IPS-18c (cell line): ENCODE results near the gene FAM53B.

Experiments
- H3K4me3 ChIP-seq: 2 replicates; pipeline ENCODE4 v1.7.0; 2013; ENCODE audit warnings: low read depth, mild to moderate bottlenecking, low read length, moderate library complexity; ENCODE audit not compliant: insufficient read depth
- H3K9me3 ChIP-seq: one replicate; pipeline ENCODE4 v1.6.1; 2013; ENCODE audit warnings: mild to moderate bottlenecking, low read length, moderate library complexity; ENCODE audit not compliant: control insufficient read depth, insufficient read depth

Gene FAM53B

GRCh38 chr10:124733571-124734245 is 10.5 kb downstream of the FAM53B start:
- H3K4me3 ChIP-seq: no peak overlapping the region
- no peaks in the 10 kb centered on the region for H3K9me3 ChIP-seq

GRCh38 chr10:124732931-124733570 is 11.1 kb downstream of the FAM53B start:
- H3K9me3 ChIP-seq: no peaks in the 10 kb centered on the region
- H3K4me3 ChIP-seq: no peak overlapping the region

- Histone ChIP-seq H3K4me3 (no peak overlapping the region), H3K9me3 (no peaks in the 10 kb centered on the region)
Measured at GRCh38 chr10:124731551-124731950, 12.6 kb downstream of the FAM53B start.

GRCh38 chr10:124730790-124731189 is 13.4 kb downstream of the FAM53B start:
- no peaks in the 10 kb centered on the region for H3K9me3 ChIP-seq
- H3K4me3 ChIP-seq: no peak overlapping the region

DNA sequence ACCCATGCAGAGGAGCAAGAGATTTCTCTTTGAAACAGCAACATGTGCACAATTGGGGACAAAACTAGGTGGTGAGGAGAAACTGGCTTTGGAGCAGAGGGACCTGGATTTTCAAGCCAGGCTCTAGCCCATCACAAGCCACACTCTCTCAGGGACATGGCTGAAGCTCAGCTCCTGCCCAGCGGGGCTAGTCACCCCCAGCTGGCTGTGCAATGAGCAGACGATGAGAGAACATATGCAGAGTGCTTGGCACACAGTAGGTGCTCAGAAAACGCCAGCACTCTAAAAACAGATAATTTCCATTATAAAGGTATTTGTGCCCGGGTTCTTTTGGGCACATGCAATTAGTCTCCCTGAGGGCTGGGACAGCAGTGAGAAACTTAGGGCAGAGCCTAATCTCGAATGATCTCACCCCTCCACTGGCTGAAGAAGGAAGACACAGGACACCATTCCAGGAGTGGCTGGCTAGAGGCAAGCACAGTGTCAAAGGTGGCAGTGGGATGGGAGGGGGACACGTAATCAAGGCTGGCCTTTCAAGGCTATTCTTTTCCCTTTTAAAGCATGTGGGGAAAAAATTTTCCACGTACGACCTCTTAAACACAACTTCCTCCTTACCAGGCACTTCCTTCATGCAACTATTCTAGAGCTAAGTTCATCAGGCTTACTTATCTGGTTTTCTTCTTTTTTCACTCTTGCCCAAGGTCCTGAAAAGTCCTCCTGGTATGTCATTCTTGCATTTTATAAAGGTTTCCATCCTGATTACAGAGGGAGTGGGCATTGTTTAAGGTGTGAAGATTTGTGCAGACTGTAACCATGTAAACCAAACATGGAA is 15.1 kb downstream of the FAM53B start:
- no peaks in the 10 kb centered on the region for H3K9me3 ChIP-seq

GRCh38 chr10:124728071-124728829 is 15.9 kb downstream of the FAM53B start:
- H3K9me3 ChIP-seq: no peaks in the 10 kb centered on the region
- H3K4me3 ChIP-seq: no peak overlapping the region

More for the DNA sequence above, 15.1 kb downstream of the FAM53B start:
- H3K4me3 ChIP-seq: no peak overlapping the region

GRCh38 chr10:124727361-124727960 is 16.7 kb downstream of the FAM53B start:
- H3K9me3 ChIP-seq: no peaks in the 10 kb centered on the region
- H3K4me3 ChIP-seq: no peak overlapping the region

DNA sequence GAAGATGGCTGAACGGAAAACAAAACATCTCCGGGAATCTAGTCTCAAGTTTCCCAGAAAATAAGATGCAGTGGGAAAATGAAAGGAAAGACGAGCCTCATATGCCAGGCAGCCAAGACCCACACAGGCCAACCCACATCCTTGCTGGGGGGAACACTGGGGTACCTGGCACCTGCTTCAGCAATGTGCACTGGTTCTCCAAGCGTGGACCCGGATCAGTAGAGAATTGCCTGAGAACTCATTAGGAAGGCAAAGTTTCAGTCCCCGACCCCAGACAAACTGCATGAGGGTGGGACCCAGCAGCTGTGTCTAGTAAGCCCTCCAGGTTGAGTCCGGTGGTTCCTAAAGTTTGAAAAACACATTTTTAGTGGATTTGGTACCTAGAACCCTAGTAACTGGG is 18.4 kb downstream of the FAM53B start:
- H3K9me3 ChIP-seq: no peaks in the 10 kb centered on the region

GRCh38 chr10:124725171-124725631 is 19.0 kb downstream of the FAM53B start:
- Histone ChIP-seq H3K9me3 (no peaks in the 10 kb centered on the region), H3K4me3 (no peak overlapping the region)

More for the DNA sequence above, 18.4 kb downstream of the FAM53B start:
- no peak overlapping the region for H3K4me3 ChIP-seq

DNA sequence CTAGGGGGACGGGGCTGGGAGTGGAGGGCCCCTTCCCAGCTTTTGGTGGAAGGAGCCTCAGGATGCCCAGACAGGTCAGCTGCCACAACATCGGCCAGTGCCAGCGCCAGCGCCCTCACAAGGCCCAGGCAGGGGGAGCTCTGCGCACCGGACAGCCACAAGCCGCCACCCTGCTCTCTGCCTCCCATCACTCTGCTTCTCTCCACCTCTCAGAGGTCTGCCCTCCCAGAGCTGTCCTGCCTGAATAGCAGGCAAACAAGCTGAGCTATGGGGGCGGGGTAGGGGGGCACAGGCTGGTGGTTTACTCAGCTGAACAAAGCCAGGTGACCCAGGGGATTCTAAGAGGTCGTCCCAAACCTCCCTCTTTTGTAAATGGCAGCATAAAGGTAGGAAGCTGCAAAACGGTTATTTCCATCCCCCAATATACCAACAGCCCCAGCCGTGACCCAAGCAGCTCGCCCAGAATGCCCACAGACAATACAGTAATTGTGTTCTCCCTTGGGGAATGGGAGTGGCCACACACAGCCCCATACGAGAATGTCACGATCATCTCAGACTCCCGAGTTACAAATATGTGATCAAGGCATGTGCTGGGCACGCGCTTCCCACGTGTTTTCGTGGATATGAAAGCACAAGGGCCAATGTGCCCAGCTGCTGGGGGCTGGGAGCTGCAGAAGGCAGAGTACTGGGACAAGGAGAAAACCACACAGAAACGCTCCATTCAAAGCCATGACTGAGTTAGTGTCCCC is 19.7 kb downstream of the FAM53B start:
- Histone ChIP-seq H3K9me3 (no peaks in the 10 kb centered on the region), H3K4me3 (no peak overlapping the region)

DNA sequence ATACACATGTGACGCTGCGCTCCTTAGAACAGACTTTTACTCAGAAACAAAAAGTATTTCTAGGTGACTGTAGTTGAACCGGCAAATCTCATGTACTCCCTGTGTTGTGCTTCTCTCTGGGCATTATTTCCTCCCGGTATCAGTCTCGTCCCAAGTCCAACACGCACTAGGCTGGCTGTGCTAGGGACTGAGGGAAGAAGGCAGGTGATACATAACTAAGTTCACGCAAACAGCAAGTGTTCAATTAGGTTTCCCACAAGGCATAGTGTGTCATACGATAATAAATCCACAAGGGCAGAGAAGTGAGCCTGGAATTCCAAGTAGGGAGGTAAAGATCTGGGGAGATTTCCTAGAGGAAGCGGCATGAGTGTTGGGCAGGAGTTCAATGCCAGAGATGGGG is 20.4 kb downstream of the FAM53B start:
- H3K4me3 ChIP-seq: no peak overlapping the region
- H3K9me3 ChIP-seq: no peaks in the 10 kb centered on the region

GRCh38 chr10:124722798-124723783 is 21.1 kb downstream of the FAM53B start:
- no peak overlapping the region for H3K4me3 ChIP-seq
- no peaks in the 10 kb centered on the region for H3K9me3 ChIP-seq

DNA sequence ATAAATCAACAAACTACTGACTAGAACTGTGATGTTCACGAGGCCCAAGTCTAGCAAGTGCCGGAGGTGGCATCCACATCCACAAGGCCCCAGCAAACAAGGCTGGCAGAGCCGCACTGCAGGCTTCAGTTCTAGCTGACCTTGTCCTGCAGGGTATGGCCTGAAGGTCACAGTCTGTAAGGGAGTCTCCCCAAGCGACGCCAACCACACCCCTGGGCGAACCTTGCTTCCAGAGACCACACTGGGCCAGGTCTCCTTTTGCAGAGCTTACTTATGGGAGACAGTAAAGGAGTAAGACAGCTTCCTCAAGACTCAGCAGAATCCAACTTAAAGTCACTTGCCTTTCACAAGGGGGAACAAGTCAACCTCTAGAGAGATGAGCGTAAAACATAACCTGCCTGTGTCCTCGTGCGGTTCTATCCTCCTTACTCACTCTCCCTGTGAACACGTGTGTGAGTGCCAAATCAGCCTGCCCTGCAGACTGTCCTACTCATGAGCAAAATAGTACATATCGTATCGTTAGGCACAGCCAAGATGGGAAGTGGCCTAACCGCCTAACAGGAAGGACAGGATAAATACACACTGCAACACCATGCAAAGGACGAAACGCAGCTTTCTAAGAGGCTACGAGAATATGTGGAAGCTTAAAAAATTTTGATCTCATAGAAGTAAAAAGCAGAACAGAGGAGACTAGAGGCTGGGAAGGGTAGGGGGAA is 22.7 kb downstream of the FAM53B start:
- Histone ChIP-seq H3K9me3 (no peaks in the 10 kb centered on the region), H3K4me3 (no peak overlapping the region)

DNA sequence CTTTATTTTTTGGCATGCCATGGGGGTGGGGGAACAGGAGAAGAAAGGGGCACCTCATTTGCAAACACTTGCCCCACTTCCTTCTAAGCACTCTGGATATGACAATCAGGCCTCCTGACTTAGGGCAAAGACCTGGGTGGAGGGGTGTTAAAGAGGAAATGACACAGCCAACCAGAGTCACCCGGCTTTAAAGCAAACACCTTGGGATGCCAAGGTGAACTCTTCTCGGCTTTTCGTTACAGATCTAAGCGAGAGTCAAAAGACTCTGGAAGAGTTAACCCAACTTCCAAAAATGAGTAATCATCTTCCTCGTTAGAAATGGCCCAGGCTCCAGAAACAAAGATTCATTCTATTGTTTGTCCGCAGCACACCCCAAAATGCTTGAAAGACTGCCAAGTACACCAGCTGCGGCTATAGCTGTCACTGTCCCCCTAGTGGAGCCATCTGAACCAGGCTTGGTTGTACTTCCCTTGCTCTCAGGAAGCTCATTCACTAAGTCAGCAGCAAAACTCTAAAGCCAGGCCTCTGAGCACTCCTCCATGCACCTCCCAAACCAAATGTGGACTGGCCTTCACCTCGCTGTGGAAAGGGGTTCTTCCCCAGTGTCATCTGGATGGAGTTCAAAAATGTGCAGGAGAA is 24.8 kb downstream of the FAM53B start:
- Histone ChIP-seq H3K9me3 (no peaks in the 10 kb centered on the region), H3K4me3 (no peak overlapping the region)
